Caco-2 (cell line): ENCODE data around the gene CIC. TPM values are rescaled to one million over a fixed set of nuclear protein-coding genes. Genes with fewer than 3 reads are reported as not detected.

Experiments used
- BruUV-seq: library from RNA; stranded (reverse); fragments of 400-500 nt; replicated peaks from 2 replicates; lab custom pipeline; 2021; lab: Mats Ljungman, UMichigan
- CTCF ChIA-PET: fragments of 300-600 bp; sonication (Branson Sonifier 250); formaldehyde crosslinking; loops from one replicate; lab custom pipeline; 2022; ENCODE audit warnings: antibody characterized with exemption; lab: Charles Lee
- POLR2A ChIA-PET: fragments of 300-600 bp; sonication (Branson Sonifier 250); formaldehyde crosslinking; loops from one replicate; lab custom pipeline; 2022; ENCODE audit warnings: antibody characterized with exemption; lab: Charles Lee
- DNase-seq, 2 experiments: peaks; one replicate each; pipeline versions ENCODE4 v3.0.0 to v3.0.0-alpha.2; 2020 to 2022
- H3K27me3 ChIP-seq: replicated peaks from 2 replicates; pipeline ENCODE4 v1.6.0; 2011; ENCODE audit warnings: low read length; ENCODE audit not compliant: control insufficient read depth, insufficient read depth
- H3K36me3 ChIP-seq: 2 replicates; pipeline ENCODE4 v1.5.1; 2011; ENCODE audit warnings: low read length; ENCODE audit not compliant: control insufficient read depth, insufficient read depth
- H3K4me1 ChIP-seq: fragments of 250-450 bp; sonication (Bioruptor Pico); 2 replicates; pipeline ENCODE4 v1.5.1; 2020; ENCODE audit warnings: mild to moderate bottlenecking
- H3K4me3 ChIP-seq: 2 replicates; pipeline ENCODE4 v1.5.1; 2011; ENCODE audit warnings: low read depth, mild to moderate bottlenecking, control low read depth, low read length
- H3K9me3 ChIP-seq: fragments of 250-450 bp; sonication (Bioruptor Pico); 2 replicates; pipeline ENCODE4 v1.5.1; 2020; ENCODE audit warnings: mild to moderate bottlenecking, moderate library complexity
- H3K27ac Mint-ChIP-seq: one replicate; pipeline ENCODE4 v1.8.0; 2022; ENCODE audit warnings: mixed read lengths; ENCODE audit not compliant: unreplicated experiment
- H3K27me3 Mint-ChIP-seq: one replicate; pipeline ENCODE4 v1.8.0; 2022; ENCODE audit warnings: mixed read lengths; ENCODE audit not compliant: insufficient read depth, unreplicated experiment
- H3K36me3 Mint-ChIP-seq: one replicate; pipeline ENCODE4 v1.8.0; 2022; ENCODE audit warnings: mild to moderate bottlenecking, mixed read lengths; ENCODE audit not compliant: insufficient read depth, unreplicated experiment
- H3K4me1 Mint-ChIP-seq: one replicate; pipeline ENCODE4 v1.8.0; 2022; ENCODE audit warnings: low read depth, mixed read lengths; ENCODE audit not compliant: unreplicated experiment
- H3K4me3 Mint-ChIP-seq: one replicate; pipeline ENCODE4 v1.8.0; 2022; ENCODE audit warnings: mild to moderate bottlenecking, moderate library complexity, mixed read lengths; ENCODE audit not compliant: unreplicated experiment
- H3K9me3 Mint-ChIP-seq: one replicate; pipeline ENCODE4 v1.8.0; 2022; ENCODE audit warnings: mixed read lengths; ENCODE audit not compliant: unreplicated experiment
- CTCF ChIP-seq, 2 experiments: fragments of 200-600 bp in 1 of 2; IDR thresholded peaks; 1 replicate in 1 of 2; 2 replicates in 1 of 2; pipeline versions ENCODE4 v1.5.1 to v1.8.0; 2011 to 2022; ENCODE audit warnings: antibody characterized with exemption in 1 of 2, control low read depth in 1 of 2, inconsistent platforms in 1 of 2, low read depth in 1 of 2, low read length in 1 of 2, mild to moderate bottlenecking in 1 of 2, moderate library complexity in 1 of 2; ENCODE audit not compliant: insufficient read depth in 1 of 2, severe bottlenecking in 1 of 2, unreplicated experiment in 1 of 2
- intact Hi-C: fragments of 100-400 bp; cut with micrococcal nuclease; formaldehyde crosslinking; loops from one replicate; pipeline ENCODE4 v1.10.0; 2022; ENCODE audit not compliant: unreplicated experiment
- total RNA-seq: library from RNA; stranded (reverse); gene quantifications from 2 replicates; pipeline ENCODE4 v1.2.3, GENCODE V29; 2022

The CIC gene
- total RNA-seq, 1 experiment from 2014 or later, result 47.8 TPM

- CTCF ChIA-PET, result interaction anchor here (0.6 kb wide), 1 partner anchor 396 kb away, joined by 3 read pairs; no protein-coding TSS in a partner anchor
- intact Hi-C loops, result no loop called here
Observed at GRCh38 chr19:42271861-42272534, 2.9 kb downstream of the CIC start.

GRCh38 chr19:42272535-42272897 is 3.5 kb downstream of the CIC start:
- Mint-ChIP-seq H3K27ac (no peak overlapping the region), H3K4me1 (no peaks in the 10 kb centered on the region), H3K36me3 (peaks cover 11% of the 10 kb centered on the region), H3K4me3 (no peak overlapping the region), H3K27me3 (no peaks in the 10 kb centered on the region), H3K9me3 (no peaks in the 10 kb centered on the region)
- H3K27me3 ChIP-seq, result no peaks in the 10 kb centered on the region
- no peaks in the 10 kb centered on the region for H3K36me3 ChIP-seq
- H3K4me3 ChIP-seq, result no peak overlapping the region
- no peak for TF ChIP-seq CTCF (IDR thresholded peaks at IDR 0.05; ENCODE audit: insufficient read depth in 1 of 2, low read depth in 1 of 2, low read length in 1 of 2, severe bottlenecking in 1 of 2, unreplicated experiment in 1 of 2)
- H3K9me3 ChIP-seq, result no peaks in the 10 kb centered on the region
- H3K4me1 ChIP-seq, result peaks cover 10% of the 10 kb centered on the region; the same call in 1 of the 2 replicates
- CTCF ChIA-PET, result no interaction called here
- POLR2A ChIA-PET, result no interaction called here
- BruUV-seq, result no TSS peak
- intact Hi-C loops, result no loop called here
- DNase-seq, result no peak

More at GRCh38 chr19:42271861-42272534, 2.9 kb downstream of the CIC start:
- Histone ChIP-seq H3K36me3 (no peaks in the 10 kb centered on the region), H3K27me3 (no peaks in the 10 kb centered on the region), H3K4me3 (no peak overlapping the region), H3K4me1 (peaks cover 10% of the 10 kb centered on the region; the same call in 1 of the 2 replicates), H3K9me3 (no peaks in the 10 kb centered on the region)
- no TSS peak for BruUV-seq
- Mint-ChIP-seq H3K27me3 (no peaks in the 10 kb centered on the region), H3K36me3 (peaks cover 11% of the 10 kb centered on the region), H3K27ac (no peak overlapping the region), H3K9me3 (no peaks in the 10 kb centered on the region), H3K4me3 (no peak overlapping the region), H3K4me1 (no peaks in the 10 kb centered on the region)
- DNase-seq, result no peak
- no peak for TF ChIP-seq CTCF (IDR thresholded peaks at IDR 0.05; ENCODE audit: insufficient read depth in 1 of 2, low read depth in 1 of 2, low read length in 1 of 2, severe bottlenecking in 1 of 2, unreplicated experiment in 1 of 2)
- POLR2A ChIA-PET, result no interaction called here

DNA sequence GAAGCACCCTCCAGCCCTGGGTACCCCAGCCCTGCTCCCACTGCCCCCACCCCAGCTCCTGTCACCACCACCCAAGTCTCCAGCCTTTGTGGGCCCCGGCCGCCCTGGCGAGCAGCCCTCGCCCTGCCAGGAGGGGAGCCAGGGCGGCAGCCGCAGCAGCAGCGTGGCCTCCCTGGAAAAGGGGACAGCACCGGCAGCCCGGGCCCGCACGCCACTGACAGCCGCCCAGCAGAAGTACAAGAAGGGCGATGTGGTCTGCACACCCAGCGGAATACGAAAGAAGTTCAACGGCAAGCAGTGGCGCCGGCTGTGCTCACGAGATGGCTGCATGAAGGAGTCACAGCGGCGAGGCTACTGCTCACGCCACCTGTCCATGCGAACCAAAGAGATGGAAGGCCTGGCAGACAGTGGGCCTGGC is 3.9 kb downstream of the CIC start:
- peaks cover 11% of the 10 kb centered on the region for H3K36me3 Mint-ChIP-seq
- H3K27ac Mint-ChIP-seq, result no peak overlapping the region
- H3K27me3 ChIP-seq, result no peaks in the 10 kb centered on the region
- BruUV-seq, result no TSS peak
- H3K36me3 ChIP-seq, result no peaks in the 10 kb centered on the region
- no peak overlapping the region for H3K4me3 ChIP-seq
- CTCF ChIA-PET, result no interaction called here
- H3K9me3 Mint-ChIP-seq, result no peaks in the 10 kb centered on the region
- POLR2A ChIA-PET, result no interaction called here
- H3K4me3 Mint-ChIP-seq, result no peak overlapping the region
- intact Hi-C loops, result no loop called here
- H3K4me1 Mint-ChIP-seq, result peaks cover 1% of the 10 kb centered on the region
- TF ChIP-seq CTCF (IDR thresholded peaks at IDR 0.05; ENCODE audit: insufficient read depth in 1 of 2, low read depth in 1 of 2, low read length in 1 of 2, severe bottlenecking in 1 of 2, unreplicated experiment in 1 of 2), result no peak
- no peaks in the 10 kb centered on the region for H3K27me3 Mint-ChIP-seq
- no peaks in the 10 kb centered on the region for H3K9me3 ChIP-seq
- DNase-seq, result no peak
- H3K4me1 ChIP-seq, result peaks cover 10% of the 10 kb centered on the region; the same call in 1 of the 2 replicates
